Right lobe of liver (tissue), 4 donors: ENCODE data around the gene SLMAP.

Experiments used
- POLR2A ChIP-seq: fragments of 450-650 bp; IDR thresholded peaks from one replicate; pipeline ENCODE4 v1.6.1; 2017; ENCODE audit warnings: antibody characterized with exemption, mild to moderate bottlenecking
- TF ChIP-seq, protein P1 (sequence below), 4 donors: fragments of 200-600 bp in 3 of 4; fragments of 450-650 bp in 1 of 4; IDR thresholded peaks; one replicate each; pipeline versions ENCODE4 v1.5.1 to v1.8.0; 2016 to 2022; ENCODE audit warnings: antibody characterized with exemption in 4 of 4, mild to moderate bottlenecking in 2 of 4
- donor health status: DM: no; HTN: no; CAD: no.
- donor health status: DM: no; HTN: no; CAD: no.
- donor health status: DM: no; HTN: yes; CAD: no.

DNA sequence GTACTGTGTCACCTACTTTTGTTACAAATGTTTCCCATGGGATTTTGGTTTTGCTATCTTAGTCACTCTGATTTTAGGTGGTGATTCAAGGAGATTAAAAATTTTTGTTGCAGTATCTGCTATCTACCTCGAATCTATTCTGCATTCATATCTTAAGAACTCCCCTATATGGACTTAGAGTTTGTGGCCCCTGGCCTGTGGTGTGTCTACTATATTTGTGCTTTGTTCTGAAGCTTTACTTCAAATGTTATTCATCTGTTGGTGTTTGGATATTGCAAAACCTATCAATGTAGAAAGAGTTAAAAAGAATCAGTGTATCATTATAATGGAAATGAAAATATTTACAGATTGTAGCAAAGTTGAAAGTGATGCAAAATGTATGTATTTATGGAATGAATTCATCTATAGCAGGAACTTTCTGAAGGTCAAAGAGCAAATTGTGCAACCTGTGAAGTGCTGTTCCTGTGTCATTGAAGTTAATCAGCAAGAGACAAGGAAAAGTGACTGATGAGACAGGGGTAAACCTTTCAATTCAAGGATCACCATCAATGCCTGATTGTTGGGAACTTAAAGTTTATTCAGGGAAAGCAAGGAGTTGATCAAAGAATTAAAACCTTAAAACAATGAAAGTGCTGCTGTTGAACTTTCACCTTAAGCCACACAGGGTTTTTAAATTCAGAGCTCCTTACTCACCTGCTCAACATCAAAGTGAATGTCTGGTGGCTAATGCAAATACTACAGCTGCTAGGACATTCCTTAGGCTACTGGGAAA, 71.0 kb downstream of the SLMAP start:
- no peak for TF ChIP-seq POLR2A
- TF ChIP-seq, protein P1, sequence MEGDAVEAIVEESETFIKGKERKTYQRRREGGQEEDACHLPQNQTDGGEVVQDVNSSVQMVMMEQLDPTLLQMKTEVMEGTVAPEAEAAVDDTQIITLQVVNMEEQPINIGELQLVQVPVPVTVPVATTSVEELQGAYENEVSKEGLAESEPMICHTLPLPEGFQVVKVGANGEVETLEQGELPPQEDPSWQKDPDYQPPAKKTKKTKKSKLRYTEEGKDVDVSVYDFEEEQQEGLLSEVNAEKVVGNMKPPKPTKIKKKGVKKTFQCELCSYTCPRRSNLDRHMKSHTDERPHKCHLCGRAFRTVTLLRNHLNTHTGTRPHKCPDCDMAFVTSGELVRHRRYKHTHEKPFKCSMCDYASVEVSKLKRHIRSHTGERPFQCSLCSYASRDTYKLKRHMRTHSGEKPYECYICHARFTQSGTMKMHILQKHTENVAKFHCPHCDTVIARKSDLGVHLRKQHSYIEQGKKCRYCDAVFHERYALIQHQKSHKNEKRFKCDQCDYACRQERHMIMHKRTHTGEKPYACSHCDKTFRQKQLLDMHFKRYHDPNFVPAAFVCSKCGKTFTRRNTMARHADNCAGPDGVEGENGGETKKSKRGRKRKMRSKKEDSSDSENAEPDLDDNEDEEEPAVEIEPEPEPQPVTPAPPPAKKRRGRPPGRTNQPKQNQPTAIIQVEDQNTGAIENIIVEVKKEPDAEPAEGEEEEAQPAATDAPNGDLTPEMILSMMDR (IDR thresholded peaks at IDR 0.05) = no peak
